Activated CD4-positive, alpha-beta T cell treated with anti-CD3 and anti-CD28 coated beads, Interleukin-2, Interleukin-4, amounts not matched to agents 100 ng/mL and 50 ng/mL, durations not matched to agents 16 hours and 8 hours (primary cell): ENCODE data around the gene TINAGL1.

Experiments
- DNase-seq: peaks from one replicate; pipeline ENCODE4 v3.0.0-alpha.2; 2020; ENCODE audit warnings: low spot score

TINAGL1 gene, protein sequence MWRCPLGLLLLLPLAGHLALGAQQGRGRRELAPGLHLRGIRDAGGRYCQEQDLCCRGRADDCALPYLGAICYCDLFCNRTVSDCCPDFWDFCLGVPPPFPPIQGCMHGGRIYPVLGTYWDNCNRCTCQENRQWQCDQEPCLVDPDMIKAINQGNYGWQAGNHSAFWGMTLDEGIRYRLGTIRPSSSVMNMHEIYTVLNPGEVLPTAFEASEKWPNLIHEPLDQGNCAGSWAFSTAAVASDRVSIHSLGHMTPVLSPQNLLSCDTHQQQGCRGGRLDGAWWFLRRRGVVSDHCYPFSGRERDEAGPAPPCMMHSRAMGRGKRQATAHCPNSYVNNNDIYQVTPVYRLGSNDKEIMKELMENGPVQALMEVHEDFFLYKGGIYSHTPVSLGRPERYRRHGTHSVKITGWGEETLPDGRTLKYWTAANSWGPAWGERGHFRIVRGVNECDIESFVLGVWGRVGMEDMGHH

DNA sequence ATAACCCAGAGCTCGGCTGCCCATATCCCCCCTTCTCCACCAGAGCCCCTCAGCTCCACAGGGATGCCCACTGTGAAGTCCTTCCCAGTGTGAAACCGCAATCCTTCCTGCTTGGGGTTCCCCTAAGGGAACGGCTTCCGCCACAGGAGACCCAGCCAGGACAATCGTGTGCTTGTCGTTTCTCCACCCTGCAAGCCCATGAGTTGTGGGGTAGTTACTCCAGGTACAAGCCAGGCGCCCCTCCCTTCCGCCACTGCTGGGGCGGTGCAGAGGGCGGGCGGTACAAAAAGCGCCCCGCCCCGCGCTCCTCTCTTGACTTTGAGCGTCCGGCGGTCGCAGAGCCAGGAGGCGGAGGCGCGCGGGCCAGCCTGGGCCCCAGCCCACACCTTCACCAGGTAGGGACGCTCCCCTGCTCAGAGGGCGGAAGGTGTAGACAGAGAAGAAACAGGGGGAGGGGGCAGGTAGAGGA, at the start of gene TINAGL1:
TSS of gene TINAGL1 (plus strand) at position 315 of the 469 bp plus-strand sequence. CDS start 634 bp downstream, outside the sequence.
- DNase-seq = no peak

DNA sequence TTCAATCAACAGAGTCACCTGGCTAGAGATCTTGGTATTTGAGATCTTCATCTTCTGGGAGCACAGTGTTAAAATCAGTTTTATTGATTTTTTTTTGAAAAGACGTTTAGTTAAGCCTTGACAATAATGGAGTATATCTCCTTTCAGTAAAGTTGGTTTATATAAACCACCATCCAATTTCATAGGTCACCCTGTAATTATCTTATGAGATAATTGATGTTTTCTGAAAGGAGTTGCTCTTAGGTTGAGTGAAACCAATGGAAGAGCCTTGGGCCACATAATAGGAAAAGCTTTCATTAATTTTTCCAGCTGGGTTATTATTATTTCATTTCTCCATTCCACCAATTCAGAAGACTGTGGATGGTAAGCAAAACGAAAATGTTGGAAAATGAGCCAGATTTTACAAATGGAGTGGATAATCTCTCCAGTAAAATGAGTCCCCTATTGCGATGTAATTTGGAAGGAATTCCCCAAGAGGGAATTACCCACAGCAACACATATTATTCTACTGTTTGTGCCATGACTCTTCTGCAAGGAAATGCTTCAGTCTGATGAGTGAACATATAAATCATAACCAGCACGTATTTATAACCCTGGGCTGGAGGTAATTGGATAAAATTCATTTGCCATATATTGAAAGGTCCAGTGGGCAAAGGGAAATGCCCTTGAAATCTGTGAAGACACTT, 46.2 kb upstream of the TINAGL1 start:
- DNase-seq = no peak

DNA sequence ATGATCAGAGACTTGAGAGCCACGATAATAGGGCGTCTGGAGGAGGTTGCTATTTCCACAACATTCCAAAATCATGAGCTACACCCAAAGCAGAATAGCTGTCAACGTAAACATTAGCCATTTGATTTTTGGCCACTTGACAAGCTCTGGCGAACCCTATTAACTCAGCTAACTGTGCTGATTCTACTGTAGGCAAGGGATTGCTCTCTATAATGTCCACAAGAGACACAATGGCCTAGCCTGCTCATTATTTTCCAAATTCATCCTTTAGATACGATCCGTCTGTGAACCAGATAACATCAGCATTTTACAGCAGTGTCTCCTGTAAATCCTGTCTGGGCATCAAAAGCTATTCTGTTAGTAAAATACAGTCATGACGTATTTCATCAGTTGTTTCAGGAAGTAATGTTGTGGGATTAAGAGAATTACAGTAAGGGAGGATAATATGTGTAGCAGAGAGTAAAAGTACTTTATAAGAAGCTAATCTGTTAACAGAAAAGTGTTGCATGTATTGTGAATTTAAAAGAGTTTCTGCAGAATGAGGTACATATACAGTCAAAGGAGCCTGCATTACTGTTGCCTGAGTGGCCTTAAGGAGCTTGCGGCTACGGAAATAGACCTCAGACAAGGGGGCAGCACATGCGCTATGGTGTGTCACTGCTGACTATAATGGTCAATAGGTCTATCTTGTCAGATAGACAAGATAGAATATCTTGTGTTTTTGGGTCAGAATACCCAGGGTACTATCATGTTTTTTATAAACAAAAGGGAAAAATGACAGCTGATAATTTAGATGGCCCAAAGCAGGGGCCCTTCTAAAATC, 44.9 kb upstream of the TINAGL1 start:
- no peak for DNase-seq

DNA sequence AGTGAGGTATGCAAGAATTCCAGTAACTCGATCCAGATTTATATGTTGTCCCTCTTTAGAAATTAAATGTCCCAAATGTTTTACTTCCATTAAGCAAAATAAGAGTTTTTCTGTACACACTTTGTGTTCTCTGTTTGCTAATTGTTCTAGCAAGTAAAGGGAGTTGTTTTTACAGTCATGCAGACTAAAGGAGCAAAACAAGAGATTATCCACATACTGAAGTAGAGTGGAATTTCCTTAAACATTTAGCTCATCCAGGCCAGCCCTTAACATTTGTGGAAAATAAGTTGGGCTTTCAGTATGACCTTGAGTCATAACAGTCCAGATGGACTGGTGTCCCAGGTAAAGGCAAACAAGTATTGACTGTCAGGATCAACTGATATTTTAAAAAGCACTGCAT, 44.1 kb upstream of the TINAGL1 start:
- no peak for DNase-seq

DNA sequence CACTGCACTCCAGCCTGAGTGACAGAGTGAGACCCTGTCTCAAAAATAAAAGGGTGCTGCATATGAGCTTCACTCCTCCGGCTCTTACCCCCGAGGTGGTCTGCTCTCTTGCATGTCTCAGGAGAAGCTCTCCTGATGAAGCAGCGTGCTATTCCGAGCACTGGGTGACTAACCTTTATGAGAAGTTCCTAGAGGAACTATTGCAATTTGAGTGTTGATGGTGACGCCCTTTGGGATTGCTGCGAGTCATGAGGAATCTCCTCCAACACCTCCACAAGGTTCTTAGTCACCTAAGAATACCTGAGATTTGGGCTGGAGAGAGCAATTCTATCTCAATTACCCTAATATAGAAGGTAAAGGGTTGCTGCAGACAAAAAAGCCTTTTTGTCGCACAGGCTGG, 40.8 kb upstream of the TINAGL1 start:
- DNase-seq = no peak

DNA sequence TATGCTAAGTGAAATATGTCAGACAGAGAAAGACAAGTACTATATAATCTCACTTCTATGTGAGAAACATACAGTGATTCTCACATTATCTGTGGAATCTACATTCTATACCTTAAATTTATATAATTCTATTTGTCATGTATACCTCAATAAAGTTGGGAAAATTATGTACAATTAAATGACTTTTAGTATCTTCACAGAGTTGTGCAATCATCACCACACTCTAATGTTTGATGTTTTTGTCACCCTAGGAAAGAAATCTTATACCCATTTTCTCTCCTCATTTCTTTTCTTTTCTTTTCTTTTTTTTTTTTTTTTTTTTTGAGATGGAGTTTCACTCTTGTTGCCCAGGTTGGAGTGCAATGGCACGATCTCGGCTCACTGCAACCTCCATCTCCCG, 37.0 kb upstream of the TINAGL1 start:
- no peak for DNase-seq

DNA sequence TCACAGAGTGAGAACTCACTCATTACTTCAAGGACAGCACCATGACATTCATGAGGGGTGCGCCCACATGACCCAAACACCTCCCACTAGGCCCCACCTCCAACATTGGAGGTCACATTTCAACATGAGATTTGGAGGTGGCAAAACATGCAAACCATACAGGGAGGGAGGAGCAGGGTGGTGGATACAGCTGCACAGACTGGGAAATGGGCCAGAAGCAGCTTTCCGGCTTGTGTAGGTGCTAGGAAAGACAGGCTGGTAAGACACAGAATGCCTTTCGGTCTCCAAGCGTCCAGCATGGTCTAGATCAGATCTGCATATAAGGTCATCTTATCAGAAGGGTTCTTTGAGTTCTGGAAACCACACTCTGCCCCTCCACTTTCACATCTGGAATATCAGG, 35.1 kb upstream of the TINAGL1 start:
- DNase-seq = no peak

DNA sequence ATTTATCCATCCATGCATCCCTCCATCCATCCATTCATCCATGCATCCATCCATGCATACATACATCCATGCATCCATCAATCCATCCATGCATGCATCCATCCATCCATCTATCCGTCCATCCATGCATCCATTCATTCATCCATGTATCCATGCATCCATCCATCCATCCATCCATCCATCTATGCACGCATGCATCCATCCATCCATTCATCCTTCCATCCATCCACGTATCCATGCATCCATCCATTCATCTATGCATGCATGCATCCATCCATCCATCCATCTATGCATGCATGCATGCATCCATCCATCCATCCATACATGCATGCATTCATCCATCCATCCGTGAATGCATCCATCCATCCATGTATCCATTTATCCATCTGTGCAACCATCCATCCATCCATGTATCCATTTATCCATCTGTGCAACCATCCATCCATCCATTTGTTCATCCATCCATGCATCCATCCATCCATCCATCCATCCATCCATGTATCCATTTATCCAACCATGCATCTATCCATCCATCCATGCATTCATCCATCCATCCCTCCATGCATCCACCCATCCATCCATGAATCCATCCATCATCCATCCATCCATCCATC, 30.3 kb upstream of the TINAGL1 start:
- no peak for DNase-seq

DNA sequence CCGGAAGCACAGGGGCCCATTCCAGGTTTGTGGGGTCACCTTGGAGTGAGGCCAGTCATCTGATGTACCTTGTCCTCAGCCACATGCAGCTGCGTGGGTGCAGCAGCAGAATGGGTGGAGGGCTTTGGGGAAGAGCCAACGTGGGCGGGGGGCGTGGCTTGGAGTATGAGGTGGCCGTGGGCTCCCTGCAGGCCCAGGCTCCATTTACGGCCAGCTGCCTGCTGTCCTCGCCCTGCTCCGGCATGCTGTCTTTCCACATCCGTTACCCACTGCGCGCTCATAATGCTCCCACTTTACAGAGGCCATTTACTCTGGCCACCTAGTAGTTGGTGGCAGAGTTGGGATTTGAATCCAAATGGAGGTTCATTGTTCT, 27.8 kb upstream of the TINAGL1 start:
- DNase-seq = no peak

DNA sequence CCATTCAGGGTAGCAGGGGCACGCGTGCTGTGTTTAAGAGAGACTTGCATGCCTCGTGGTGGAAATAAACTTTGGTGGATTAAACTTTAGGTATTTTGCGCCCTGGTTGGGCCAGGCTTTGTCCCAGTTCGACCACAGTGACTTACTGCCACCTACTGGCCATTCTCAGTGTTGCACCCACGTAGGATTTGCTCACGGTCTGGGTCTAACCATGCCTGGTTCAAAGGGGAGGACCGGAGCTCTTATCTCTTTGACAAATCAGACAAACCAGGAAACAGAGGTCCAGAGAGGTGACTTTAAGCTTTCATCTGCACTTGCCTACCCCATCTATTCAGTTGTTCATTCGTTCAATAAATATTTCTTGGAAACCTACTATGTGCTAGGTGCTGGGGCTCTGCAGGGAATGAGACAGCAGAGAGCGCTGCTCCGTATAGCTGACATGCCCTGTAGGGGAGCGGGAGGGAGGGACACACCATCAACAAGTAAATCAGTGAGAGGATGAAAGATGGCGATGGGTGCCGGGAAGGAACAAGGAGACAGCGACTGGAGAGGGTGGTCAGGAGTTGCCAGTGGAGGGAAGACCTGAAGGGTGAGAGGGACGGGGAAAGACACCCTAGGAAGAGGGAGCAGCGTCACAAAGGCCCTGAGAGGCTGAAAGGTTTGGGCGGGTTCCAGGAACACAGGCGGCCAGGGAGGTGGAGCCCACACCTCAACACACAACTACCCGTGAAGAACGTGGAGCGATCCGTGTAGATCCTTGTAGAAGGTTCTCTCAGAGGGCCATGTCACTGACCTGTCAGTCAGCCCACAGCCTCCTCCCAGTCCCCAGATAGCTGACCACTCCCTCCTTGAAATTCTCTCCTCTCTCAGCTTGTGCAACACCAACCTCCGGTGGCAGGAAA, 27.2 kb upstream of the TINAGL1 start:
- peak; percentile 88 for DNase-seq

DNA sequence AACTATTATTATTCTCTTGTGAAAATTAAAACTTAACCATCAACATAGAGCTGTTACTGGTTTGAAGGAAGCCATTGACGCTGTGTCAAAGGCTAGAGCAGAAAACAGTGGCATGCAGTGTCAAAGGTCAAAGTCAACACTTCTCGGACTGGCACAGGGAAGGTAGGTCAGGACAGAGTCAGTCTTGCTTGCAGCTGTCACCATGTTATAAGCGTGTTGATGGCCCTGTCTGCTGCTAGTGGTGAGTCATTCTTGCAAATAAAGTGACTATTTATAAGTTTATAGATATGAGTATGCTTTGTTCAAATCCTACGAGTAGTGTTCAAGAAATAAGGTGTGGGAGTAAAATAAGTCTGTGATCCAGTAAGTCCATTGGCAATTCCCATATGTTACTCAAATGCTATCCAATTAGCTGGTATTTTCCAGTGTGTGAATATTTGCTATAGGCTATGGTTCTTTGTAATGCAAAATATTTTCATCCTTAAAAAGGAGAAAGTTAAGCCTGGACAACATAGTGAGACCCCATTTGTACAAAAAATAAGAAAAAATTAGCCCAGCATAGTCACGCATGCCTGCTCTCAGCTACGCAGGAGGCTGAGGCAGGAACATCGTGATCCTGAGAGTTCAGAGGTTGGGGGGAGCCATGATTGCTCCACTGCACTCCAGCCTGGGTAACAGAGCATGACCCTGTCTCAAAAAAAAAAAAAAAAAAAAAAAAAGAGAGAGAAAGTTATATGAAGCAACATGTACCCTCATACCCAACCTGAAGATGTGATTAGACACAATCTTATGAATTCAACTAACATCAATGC, 26.3 kb upstream of the TINAGL1 start:
- peak; percentile 7 for DNase-seq

DNA sequence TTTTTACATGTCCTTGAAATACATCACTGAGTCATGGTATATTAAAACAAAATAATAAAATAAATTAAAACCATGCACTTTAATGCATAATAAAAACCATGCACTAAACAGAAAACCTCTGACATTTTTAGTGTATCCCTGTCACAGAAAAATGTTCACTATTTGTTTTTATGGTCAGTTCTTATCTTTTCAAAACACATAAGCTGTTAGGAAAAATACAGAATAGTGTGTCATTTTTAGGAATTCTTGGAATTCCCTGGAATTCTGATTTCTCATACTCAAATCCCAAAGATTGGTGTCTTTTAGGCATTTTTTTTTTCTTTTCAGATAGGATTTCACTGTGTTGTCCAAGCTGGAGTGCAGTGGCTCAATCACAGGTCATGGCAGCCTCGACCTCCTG, 25.1 kb upstream of the TINAGL1 start:
- no peak for DNase-seq

DNA sequence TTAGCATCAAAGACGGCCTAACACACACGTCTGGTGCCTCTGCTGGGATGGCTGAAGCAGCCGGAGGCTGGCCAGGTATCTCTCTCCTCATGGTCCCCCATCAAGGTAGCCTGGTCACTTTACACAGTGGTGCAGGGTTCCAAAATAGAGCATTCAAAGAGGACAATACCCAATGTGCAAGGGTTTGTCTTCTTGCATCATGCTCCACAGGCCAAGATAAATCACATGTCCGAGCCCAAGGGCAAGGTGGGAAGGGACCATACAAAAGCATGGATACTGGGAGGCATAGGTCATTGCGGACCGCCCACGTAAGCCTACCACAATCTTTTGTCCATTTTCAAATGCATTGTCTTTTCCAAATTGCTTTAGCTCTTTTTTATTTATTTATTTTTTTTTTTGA, 23.8 kb upstream of the TINAGL1 start:
- DNase-seq = no peak

DNA sequence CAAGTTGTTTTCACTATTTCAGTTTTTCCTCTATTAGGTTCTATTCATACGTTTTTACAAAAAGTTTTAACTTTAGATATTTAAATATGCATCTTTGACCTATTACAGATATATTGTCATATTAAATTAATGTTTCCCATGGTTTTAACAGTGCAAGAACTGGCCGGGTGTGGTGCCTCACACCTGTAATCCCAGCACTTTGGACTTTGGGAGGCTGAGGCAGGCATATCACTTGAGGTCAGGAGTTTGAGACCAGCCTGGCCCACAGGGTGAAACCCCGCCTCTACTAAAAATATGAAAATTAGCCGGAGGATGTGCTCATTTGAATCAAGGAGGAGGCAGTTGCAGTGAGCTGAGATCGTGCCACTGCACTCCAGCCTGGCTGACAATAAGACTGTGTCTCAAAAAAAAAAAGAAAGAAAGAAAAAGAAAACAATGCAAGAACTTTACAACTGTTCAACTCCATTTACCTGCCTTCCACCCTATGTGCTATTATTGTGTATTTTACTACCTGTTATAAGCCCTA, 19.8 kb upstream of the TINAGL1 start:
- no peak for DNase-seq

DNA sequence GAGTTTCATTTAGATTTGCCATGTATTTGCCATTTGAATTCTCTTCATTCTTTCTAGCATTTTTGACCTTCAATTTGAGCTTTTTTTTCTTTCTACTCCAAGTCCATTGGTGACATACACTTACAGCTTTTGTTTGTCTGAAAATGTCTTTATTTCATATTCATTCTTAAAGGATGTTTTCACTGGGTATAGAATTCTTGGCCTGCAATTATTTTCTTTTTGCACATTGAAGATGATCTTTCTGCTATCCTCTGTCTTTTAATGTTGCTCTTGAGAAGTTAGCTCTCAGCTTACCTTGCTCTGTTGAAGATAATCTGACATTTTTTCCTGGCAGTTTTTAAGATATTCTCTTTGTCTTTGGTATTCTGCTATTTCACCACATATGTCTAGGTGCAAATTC, 16.6 kb upstream of the TINAGL1 start:
- DNase-seq = no peak

DNA sequence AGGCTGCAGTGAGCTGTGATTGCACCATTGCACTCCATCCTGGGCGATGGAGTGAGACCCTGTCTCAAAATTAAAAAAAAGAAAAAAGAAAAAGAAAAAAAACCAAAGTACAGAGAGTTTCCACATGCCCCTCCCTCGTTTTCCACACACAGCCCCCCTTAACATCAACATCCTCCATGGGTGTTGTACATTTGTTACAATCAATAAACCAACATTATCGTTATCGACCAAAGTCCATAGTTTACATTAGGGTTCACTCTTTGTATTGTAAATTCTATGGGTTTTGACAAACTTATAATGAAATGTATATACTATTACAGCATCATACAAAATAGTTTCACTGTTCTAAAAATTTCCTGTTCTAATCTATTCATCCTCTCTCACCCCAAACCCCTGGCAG, 15.9 kb upstream of the TINAGL1 start:
- no peak for DNase-seq

DNA sequence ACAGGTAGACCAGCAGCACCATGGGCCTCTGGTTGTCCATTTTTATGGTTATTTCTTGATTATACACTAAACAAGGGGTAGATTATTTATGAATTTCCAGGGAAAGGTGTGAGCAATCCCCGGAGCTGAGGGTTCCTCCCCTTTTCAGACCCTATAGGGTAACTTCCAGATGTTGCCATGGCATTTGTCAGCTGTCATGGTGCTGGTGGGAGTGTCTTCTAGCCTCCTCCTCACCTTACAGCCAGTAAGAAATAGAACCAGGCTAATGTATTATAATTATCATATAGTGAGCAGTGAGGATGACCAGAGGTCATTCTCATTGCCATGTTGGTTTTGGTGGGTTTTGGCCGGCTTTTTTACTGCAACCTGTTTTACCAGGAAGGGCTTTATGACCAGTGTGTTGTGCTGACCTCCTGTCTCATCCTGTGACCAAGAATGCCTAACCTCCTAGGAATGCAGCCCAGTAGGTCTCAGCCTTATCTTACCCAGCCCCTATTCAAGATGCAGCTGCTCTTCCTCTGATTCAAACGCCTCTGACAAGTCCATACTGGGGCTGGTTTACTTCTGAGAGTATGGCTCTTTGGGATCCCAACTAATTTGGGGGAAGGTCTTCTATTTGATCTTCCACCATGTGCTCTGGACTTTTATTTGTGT, 13.5 kb upstream of the TINAGL1 start:
- DNase-seq = no peak

DNA sequence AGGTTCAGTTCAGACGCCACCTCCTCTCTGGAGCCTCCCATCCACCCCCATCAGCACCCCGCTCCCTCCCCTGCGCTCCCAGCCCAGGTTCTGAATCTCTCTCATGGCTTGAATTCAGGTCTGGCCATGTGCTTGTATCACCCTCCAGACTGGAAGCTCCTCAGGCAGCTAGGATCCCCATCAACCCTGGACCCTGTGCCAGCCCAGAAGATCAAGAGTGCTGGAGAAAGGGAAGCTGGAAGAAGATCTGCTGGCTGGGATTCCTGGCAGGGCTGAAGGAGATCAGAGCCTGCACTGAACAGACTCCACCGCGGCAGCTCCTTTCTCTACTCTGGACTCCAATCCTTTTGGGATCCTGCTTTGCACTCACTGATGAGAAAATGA, 11.7 kb upstream of the TINAGL1 start:
- no peak for DNase-seq

DNA sequence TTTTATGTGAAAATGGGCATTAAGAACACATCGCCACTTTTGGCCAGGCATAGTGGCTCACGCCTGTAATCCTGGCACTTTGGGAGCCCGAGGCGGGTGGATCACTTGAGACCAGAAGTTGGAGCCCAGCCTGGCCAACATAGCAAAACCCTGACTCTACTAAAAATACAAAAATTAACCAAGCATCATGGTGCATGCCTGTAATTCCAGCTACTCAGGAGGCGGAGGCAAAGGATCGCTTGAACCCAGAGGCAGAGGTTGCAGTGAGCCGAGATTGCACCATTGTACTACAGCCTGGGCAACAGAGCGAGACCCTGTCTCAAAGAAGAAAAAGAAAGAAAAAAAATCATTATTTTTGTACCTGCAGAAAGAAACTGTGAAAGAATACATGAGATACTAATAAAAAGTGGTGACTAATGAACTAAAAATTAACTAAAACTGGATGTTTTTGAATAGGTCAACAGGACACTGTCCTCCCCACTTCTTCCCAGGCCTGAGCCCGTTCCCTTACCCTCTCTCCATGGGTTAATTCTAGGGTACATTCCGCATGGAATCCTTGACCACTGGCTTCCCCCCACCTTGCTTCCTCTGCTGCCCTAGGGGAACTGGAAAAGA, 8.3 kb upstream of the TINAGL1 start:
- DNase-seq = no peak
